GM21515 (cell line): Measurements from ENCODE around the gene ASCL2.

Experiments
- ATAC-seq: cut with Tn5 transposase; IDR thresholded peaks from one replicate; pipeline ENCODE4 v1.9.1; 2021; ENCODE audit not compliant: unreplicated experiment

Gene ASCL2

DNA sequence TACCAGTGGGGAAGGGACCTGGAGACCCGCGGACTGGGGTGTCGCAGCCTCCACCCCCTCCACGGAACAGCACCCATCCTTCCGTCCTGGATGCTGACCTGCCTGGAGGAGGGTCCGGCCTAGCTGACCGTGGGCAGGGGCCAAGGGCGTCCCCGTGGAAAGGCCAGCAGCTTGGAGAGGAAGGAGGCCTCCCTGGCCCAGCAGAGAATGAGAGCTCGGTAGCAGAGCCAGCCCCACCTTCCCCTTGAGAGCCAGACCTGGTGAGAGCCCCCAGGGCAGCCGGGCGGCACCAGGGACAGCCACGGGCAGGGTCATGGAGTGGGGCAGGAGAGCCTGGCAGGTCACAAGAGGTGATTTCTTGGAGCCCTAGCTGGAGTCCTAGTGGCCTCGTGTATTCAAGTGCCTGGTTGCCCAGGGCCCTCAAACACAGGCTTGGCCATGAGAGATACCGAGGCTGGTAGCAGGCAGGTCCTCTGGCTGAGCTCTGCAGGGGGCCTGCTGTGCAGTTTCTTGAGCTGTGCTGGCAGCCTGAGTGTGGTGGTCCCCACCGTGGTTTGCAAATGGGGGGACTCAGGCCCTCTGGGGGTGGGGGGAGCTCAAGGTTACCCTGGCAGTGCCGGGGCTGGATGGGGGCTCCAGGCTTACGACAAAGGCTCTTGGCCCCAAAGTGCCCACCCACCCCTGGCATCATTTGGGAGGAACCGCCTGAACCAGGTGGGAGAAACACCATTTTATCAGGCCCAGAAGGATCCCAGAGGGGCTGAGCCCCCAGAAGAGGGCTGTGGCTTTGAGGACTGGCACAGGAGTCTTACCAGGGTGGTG lies 39.1 kb upstream of the ASCL2 start:
- ATAC-seq = no peak

DNA sequence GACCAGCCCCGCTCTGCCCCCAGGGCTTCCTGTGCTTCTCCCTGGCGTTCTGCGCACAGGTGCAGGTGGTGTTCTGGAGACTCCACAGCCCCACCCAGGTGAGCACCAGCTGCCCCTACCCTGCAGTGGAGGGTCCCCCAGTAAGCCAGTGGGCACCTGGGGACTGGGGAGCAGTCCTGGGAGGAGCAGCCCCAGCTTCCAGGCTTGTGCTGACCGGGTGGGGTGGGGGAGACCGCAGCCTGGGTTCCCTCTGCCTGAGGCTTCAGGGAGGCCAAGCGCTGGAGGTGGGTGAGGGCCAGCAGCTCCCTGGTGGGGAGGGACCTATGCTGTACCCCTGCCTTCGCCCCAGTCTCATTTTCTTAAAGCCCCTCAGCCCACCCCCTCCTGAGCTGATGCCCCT lies 38.3 kb upstream of the ASCL2 start:
- no peak for ATAC-seq

GRCh38 chr11:2307501-2308331 lies 37.3 kb upstream of the ASCL2 start:
- ATAC-seq = no peak

- ATAC-seq = no peak
Observed at GRCh38 chr11:2306877-2307500, 36.6 kb upstream of the ASCL2 start.

GRCh38 chr11:2306452-2306823 lies 36.0 kb upstream of the ASCL2 start:
- ATAC-seq = no peak

GRCh38 chr11:2305788-2306451 lies 35.5 kb upstream of the ASCL2 start:
- ATAC-seq = no peak

DNA sequence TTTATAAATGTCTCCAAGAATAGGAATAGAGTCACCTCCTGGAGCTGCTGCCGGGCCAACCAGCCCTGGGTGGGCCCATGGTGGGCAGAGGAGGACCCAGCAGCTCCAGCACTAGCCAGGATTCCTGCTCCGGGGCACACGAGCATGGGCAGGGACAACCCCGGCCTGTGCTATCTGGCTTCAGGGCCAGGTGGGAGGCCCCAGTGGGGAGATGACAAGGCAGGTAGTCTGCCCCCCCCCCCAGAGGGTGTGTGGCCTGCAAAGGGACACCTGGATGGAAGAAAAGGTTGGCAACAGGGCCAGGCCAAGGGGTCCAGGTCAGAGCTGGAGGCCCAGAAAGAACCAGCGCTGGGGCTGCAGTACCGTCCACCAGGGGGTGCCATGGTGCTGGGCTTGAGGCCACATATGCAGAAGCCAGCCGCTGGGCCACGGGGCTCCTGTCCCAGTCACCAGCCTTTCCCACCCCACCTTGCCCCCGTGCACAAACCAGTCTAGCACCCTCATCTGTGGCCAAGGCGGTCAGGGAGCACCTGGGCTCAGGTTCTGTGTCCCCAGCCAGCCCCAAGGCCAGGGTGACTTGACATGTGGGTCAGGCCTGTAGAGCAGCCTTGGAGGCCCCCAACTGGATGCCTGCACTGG lies 34.9 kb upstream of the ASCL2 start:
- no peak for ATAC-seq

DNA sequence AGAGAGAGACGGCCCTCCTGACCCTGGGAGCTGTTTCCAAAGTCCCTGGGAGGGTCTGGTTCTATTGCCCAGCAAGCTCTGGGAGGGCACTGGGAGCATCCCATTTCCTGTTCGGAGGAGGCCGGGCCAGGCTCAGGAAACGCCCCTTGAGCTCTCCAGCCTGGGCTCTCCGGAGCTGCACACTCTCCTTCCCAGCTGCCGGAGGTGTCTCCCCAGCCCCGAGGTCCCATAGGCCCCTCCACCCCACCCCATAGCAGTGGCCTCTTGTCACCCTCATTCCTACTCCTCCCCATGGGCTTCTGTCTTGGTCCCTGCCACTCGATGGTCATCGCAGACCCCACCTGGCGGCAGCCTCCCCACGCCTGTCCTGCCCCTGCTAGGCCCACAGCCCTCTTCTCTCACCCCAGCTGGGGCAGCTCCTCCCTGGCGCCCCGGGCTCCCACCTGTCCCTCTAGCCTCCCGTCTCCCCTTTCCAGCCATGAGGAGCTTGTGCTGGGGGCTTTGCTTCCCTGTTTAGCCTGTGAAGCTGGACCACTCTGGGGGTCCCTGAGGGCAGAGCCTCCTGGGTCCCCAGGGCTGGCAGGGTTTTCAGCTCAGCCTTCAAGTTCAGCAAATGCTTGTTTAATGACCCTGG lies 34.2 kb upstream of the ASCL2 start:
- ATAC-seq = no peak

DNA sequence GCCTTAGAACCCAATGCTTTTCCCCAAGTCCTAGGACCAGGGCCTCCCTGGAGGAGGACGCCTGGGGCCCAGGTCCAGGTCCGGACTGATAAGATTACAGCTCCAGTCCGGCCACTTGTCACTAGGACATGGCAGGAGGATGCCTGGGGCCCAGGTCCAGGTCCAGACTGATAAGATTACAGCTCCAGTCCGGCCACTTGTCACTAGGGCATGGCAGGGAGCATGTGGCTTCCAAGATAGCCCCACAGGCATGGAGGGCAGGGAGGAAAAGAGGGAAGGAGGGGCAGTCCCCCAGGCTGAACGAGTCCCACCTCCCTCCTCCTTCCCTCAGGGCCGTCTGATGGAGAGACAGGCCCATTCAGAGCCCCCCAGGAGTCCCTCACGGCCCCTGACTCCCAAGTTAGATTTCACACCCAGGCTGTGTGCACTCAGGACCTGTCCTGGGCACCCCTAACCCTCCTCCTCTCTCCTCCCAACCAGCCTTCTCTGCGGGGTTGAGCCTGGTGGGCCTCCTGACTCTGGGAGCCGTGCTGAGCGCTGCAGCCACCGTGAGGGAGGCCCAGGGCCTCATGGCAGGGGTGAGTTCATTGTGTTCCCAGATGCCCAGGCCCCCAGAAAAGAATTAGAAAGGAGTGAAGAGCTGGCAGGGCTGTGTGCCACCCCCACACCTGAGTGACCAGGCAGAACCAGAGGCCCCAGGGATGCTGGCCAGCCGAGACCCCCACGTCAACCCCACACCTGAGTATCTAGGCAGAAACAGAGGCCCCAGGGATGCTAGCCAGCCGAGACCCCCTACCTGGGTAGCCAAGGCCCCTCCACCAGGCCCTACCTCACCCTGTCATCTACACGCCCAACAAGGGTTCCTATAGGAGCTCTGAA lies 33.5 kb upstream of the ASCL2 start:
- no peak for ATAC-seq

GRCh38 chr11:2302896-2303626 lies 32.7 kb upstream of the ASCL2 start:
- no peak for ATAC-seq

DNA sequence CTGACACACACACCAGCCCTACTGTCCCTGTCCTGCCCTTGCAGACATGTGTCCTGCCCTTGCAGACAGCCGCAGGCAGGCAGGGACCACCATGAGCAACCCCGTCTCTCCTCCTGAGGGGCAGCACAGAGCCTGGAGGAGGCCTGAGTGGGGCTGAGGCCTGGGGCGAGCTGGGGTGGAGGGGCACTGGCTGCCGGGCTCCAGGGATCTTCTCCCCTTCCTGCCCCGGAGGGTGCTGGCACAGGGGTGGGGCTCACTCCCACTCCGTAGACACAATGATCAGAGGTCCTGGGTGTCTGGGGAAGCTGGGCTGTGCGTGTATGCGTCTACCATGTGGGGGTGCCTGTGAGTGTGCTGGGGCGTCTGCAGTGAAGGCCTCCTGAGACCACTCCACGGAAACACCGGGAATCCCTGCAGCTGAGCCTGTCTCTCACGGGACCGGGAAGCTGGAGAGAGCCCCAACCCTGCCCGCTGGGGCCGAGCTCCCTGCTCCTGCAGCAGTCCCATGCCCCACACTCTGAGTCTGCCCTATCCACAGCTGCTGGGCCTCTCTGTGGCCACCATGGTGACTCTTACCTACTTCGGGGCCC lies 32.0 kb upstream of the ASCL2 start:
- no peak for ATAC-seq

- ATAC-seq = no peak
Observed at GRCh38 chr11:2301631-2302305, 31.4 kb upstream of the ASCL2 start, which contains the start of the genes C11orf21 and TSPAN32. TSS of gene C11orf21 (minus strand) at chr11:2301918. CDS start at chr11:2301808, 110 bp downstream. TSS of gene TSPAN32 (plus strand) at chr11:2302013. CDS start at chr11:2302150, 137 bp downstream.

- ATAC-seq = no peak
Observed at GRCh38 chr11:2300936-2301630, 30.7 kb upstream of the ASCL2 start.

DNA sequence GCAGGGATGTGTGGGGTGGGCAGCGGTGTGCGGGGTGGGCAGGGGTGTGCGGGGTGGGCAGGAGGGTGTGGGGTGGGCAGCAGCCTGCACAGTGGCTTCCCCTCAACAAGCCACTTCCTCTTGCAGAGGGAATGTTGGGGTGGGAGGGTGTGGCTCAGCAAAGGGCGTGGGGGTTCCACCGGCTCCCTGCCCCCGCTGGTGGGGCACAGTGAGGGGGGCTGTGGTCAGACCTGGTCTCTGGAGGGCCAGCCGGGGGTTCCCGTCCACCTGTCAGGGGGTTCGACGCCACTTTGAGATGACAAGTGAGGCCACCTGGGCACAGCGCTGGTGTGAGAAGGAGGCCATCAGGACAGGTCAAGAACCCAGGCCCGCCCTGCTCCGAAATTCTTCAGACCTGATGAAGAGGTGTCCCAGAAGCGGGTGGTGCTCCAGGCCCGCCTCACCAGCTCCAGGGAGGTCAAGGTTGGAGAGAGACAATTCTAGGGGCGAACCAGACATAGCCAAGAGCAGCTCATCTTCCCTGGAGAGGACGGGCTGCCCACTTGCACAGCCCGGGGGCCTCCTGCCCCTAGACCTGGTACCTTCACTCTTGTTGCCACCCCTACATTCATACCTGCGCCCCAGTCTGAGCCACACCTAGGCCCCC lies 30.0 kb upstream of the ASCL2 start:
- no peak for ATAC-seq

GRCh38 chr11:2299773-2300172 lies 29.4 kb upstream of the ASCL2 start:
- no peak for ATAC-seq
